GM21529 (cell line): Measurements from ENCODE around the gene LRRK1.

ENCODE experiments used
- ATAC-seq: cut with Tn5 transposase; IDR thresholded peaks from one replicate; pipeline ENCODE4 v1.9.1; 2021; ENCODE audit not compliant: unreplicated experiment

Gene LRRK1

GRCh38 chr15:100918690-100919480 lies at the start of gene LRRK1:
Gene LRRK1, plus strand, starts transcription at chr15:100919357. Its CDS starts 5,276 bp downstream, at chr15:100924633.
- peak; percentile 23 for ATAC-seq

- ATAC-seq: peak; percentile 78
Measured at GRCh38 chr15:100873029-100873677, 46.0 kb upstream of the LRRK1 start.

- no peak for ATAC-seq
Measured at GRCh38 chr15:100875495-100875894, 43.7 kb upstream of the LRRK1 start.

GRCh38 chr15:100875976-100876375 lies 43.2 kb upstream of the LRRK1 start:
- ATAC-seq: no peak

GRCh38 chr15:100877551-100877950 lies 41.6 kb upstream of the LRRK1 start:
- ATAC-seq: no peak

- ATAC-seq: no peak
Measured at GRCh38 chr15:100878130-100878529, 41.0 kb upstream of the LRRK1 start.

- no peak for ATAC-seq
Measured at GRCh38 chr15:100878648-100879047, 40.5 kb upstream of the LRRK1 start.

GRCh38 chr15:100879061-100879463 lies 40.1 kb upstream of the LRRK1 start:
- ATAC-seq: no peak

- ATAC-seq: no peak
Measured at GRCh38 chr15:100879464-100880138, 39.6 kb upstream of the LRRK1 start, which contains the start of gene ALDH1A3. Gene ALDH1A3, plus strand, starts transcription at chr15:100879831. Its CDS starts 77 bp downstream, at chr15:100879908.

- no peak for ATAC-seq
Measured at GRCh38 chr15:100880139-100880896, 38.8 kb upstream of the LRRK1 start.

GRCh38 chr15:100880897-100881242 lies 38.3 kb upstream of the LRRK1 start:
- no peak for ATAC-seq

GRCh38 chr15:100881573-100882336 lies 37.4 kb upstream of the LRRK1 start:
- ATAC-seq: no peak

GRCh38 chr15:100885116-100885515 lies 34.0 kb upstream of the LRRK1 start:
- no peak for ATAC-seq

- ATAC-seq: no peak
Measured at GRCh38 chr15:100885811-100886210, 33.3 kb upstream of the LRRK1 start.

- ATAC-seq: no peak
Measured at GRCh38 chr15:100887211-100887913, 31.8 kb upstream of the LRRK1 start.

GRCh38 chr15:100889385-100890050 lies 29.6 kb upstream of the LRRK1 start:
- no peak for ATAC-seq

- ATAC-seq: no peak
Measured at GRCh38 chr15:100890051-100890720, 29.0 kb upstream of the LRRK1 start.

GRCh38 chr15:100890850-100891249 lies 28.3 kb upstream of the LRRK1 start:
- no peak for ATAC-seq
